ENCODE results near the gene ELK3. TPM values are rescaled to one million over a fixed set of nuclear protein-coding genes. Genes with fewer than 3 reads are reported as not detected.
A peak's percentile ranks its signal among the peaks of the same experiment; 100 is the strongest.

ELK3 gene
- total and polyA plus RNA-seq, 9 of the 15 experiments (the other 6 are each of a cell fraction or from before 2014, with no cell fraction given), result 1.5 to 5.5 (median 2.9) TPM

- peak; percentile 39; the same call in 1 of the 2 replicates for TF ChIP-seq L3MBTL2 (IDR thresholded peaks at IDR 0.05)
Measured at GRCh38 chr12:96240656-96241055, 46.5 kb downstream of the ELK3 start (continued).

- TF ChIP-seq ZBED1 (IDR thresholded peaks at IDR 0.05), result no peak
- no peak for TF ChIP-seq SMAD2 (IDR thresholded peaks at IDR 0.05; ENCODE audit: low read depth, low read length)
- TF ChIP-seq ZSCAN32 (CRISPR knock-in tag; IDR thresholded peaks at IDR 0.05), result no peak
- WGBS (ENCODE audit: insufficient coverage, low coverage, missing lambda C conversion rate), result 62% methylated on average over 4 of the region's 4 CpGs
Measured at GRCh38 chr12:96241431-96241830, 47.3 kb downstream of the ELK3 start.

GRCh38 chr12:96241846-96242256 is 47.7 kb downstream of the ELK3 start:
- ChIA-PET POLR2A (interaction anchor here (1.7 kb wide), 1 partner anchor 10 kb away, joined by 7 read pairs; no protein-coding TSS in a partner anchor), CTCF (ENCODE audit: low intra/inter-chr PET ratio) (no interaction called here)
- peak overlapping the region; percentile 82; the same call in 1 of the 2 replicates for H2AFZ ChIP-seq (ENCODE audit: low read depth, low read length)
- FAIRE-seq (no peak), ATAC-seq (no peak), DNase-seq (ENCODE audit: extremely low read depth in 1 of 4, low spot score in 3 of 4) (no peak)
- no peaks in the 10 kb centered on the region for H3K9me3 ChIP-seq (replicated peaks; ENCODE audit: control insufficient read depth, insufficient read depth, low read depth, low read length)
- H3K27ac ChIP-seq (ENCODE audit: extremely low read depth, low read depth, low read length), result no peak overlapping the region
- 70% methylated on average over 9 of the region's 9 CpGs for whole genome bisulfite sequencing (ENCODE audit: insufficient coverage, low coverage, missing lambda C conversion rate)
- no peaks in the 10 kb centered on the region for H3K9me1 ChIP-seq (ENCODE audit: control insufficient read depth, insufficient read depth, low read length)
- peak overlapping the region; percentile 66; the same call in 1 of the 2 replicates for H3K4me2 ChIP-seq (ENCODE audit: insufficient read depth, low read length)
- H3K4me3 ChIP-seq, result no peak overlapping the region
- intact Hi-C loops (cut with micrococcal nuclease), result no loop called here
- H3K36me3 ChIP-seq (ENCODE audit: control insufficient read depth, insufficient read depth, low read length), result no peaks in the 10 kb centered on the region
- BruUV-seq (replicated peaks), result no TSS peak
- H3K27me3 ChIP-seq (ENCODE audit: control insufficient read depth in 2 of 2, insufficient read depth in 2 of 2, low read length in 2 of 2), result no peaks in the 10 kb centered on the region
- no peaks in the 10 kb centered on the region for H4K20me1 ChIP-seq (replicated peaks; ENCODE audit: control insufficient read depth, insufficient read depth, low read length)
- in situ Hi-C loops (cut with MboI), result no loop called here
- H3K79me2 ChIP-seq (ENCODE audit: control insufficient read depth, insufficient read depth, low read length), result no peaks in the 10 kb centered on the region
- H3K9ac ChIP-seq (ENCODE audit: insufficient read depth in 1 of 2, low read depth in 2 of 2, low read length in 2 of 2), result no peak overlapping the region
- H3K4me1 ChIP-seq (replicated peaks in 1 of 2; ENCODE audit: control insufficient read depth in 2 of 2, insufficient read depth in 2 of 2, low read length in 2 of 2), result peaks cover 11 to 17% of the 10 kb centered on the region in 2 experiments; a peak in 4 of 5 replicates
- TF ChIP-seq MYNN (IDR thresholded peaks at IDR 0.05) (0 out of 2 replicates have a peak, but pooled peaks have one; percentile 52), MYNN (CRISPR knock-in tag; IDR thresholded peaks at IDR 0.05) (no peak), ZBTB11 (CRISPR knock-in tag; IDR thresholded peaks at IDR 0.05) (0 out of 6 replicates have a peak, but pooled peaks of 1 of the 3 experiments have one; percentile 41), ZNF436 (CRISPR knock-in tag; IDR thresholded peaks at IDR 0.05) (no peak), LCOR (CRISPR knock-in tag; IDR thresholded peaks at IDR 0.05) (0 out of 2 replicates have a peak, but pooled peaks have one; percentile 12)

More at GRCh38 chr12:96241431-96241830, 47.3 kb downstream of the ELK3 start:
- no peak overlapping the region for H3K27ac ChIP-seq (ENCODE audit: extremely low read depth, low read depth, low read length)
- H3K36me3 ChIP-seq (ENCODE audit: control insufficient read depth, insufficient read depth, low read length), result no peaks in the 10 kb centered on the region
- H3K79me2 ChIP-seq (ENCODE audit: control insufficient read depth, insufficient read depth, low read length), result no peaks in the 10 kb centered on the region
- intact Hi-C loops (cut with micrococcal nuclease), result no loop called here
- no peak overlapping the region for H3K4me2 ChIP-seq (ENCODE audit: insufficient read depth, low read length)
- H3K9ac ChIP-seq (ENCODE audit: insufficient read depth in 1 of 2, low read depth in 2 of 2, low read length in 2 of 2), result no peak overlapping the region
- ATAC-seq (no peak), FAIRE-seq (no peak), DNase-seq (ENCODE audit: extremely low read depth in 1 of 4, low spot score in 3 of 4) (no peak)
- no peak overlapping the region for H3K4me3 ChIP-seq
- H3K4me1 ChIP-seq (replicated peaks in 1 of 2; ENCODE audit: control insufficient read depth in 2 of 2, insufficient read depth in 2 of 2, low read length in 2 of 2), result peaks cover 11 to 17% of the 10 kb centered on the region in 2 experiments; a peak in 4 of 5 replicates
- CTCF ChIA-PET (ENCODE audit: low intra/inter-chr PET ratio), result no interaction called here
- H3K27me3 ChIP-seq (ENCODE audit: control insufficient read depth in 2 of 2, insufficient read depth in 2 of 2, low read length in 2 of 2), result no peaks in the 10 kb centered on the region
- no TSS peak for BruUV-seq (replicated peaks)
- H4K20me1 ChIP-seq (replicated peaks; ENCODE audit: control insufficient read depth, insufficient read depth, low read length), result no peaks in the 10 kb centered on the region
- POLR2A ChIA-PET, result no interaction called here
- no peak overlapping the region for H2AFZ ChIP-seq (ENCODE audit: low read depth, low read length)
- no peaks in the 10 kb centered on the region for H3K9me3 ChIP-seq (replicated peaks; ENCODE audit: control insufficient read depth, insufficient read depth, low read depth, low read length)
- no peaks in the 10 kb centered on the region for H3K9me1 ChIP-seq (ENCODE audit: control insufficient read depth, insufficient read depth, low read length)
- in situ Hi-C loops (cut with MboI), result no loop called here
